B cell (primary cell): ENCODE measurements around the gene CHIT1. TPM values are rescaled to one million over a fixed set of nuclear protein-coding genes. Genes with fewer than 3 reads are reported as not detected.

Experiments
- ATAC-seq: fragments of 200-7000 bp; cut with Tn5 transposase; one replicate; pipeline ENCODE4 v1.10.0; 2021; ENCODE audit warnings: low read depth, mild to moderate bottlenecking, moderate number of reproducible peaks, moderate library complexity
- CTCF ChIA-PET: fragments of 350-600 bp; sonication (Branson Sonifier 250); formaldehyde crosslinking; loops from one replicate; lab custom pipeline; 2021; ENCODE audit warnings: antibody characterized with exemption, inconsistent platforms; lab: Charles Lee
- POLR2A ChIA-PET: fragments of 350-600 bp; sonication (Branson Sonifier 250); formaldehyde crosslinking; loops from one replicate; lab custom pipeline; 2021; ENCODE audit warnings: antibody characterized with exemption; lab: Charles Lee
- DNase-seq: peaks from one replicate; pipeline ENCODE4 v3.0.0; 2013
- H2AFZ ChIP-seq: 2 replicates; pipeline ENCODE4 v1.6.1; 2012; ENCODE audit warnings: mild to moderate bottlenecking, low read depth, low read length; ENCODE audit not compliant: insufficient read depth, poor library complexity, severe bottlenecking
- H3K27ac ChIP-seq, 2 donors: 1 replicate in 1 of 2; 2 replicates in 1 of 2; pipeline ENCODE4 v1.5.1; 2012 to 2013; ENCODE audit warnings: low read length in 2 of 2, mild to moderate bottlenecking in 2 of 2, moderate library complexity in 1 of 2
- H3K27me3 ChIP-seq, 4 experiments: fragments of 200-600 bp in 1 of 4; sonication (generic) in 1 of 4; replicated peaks in 1 of 4; 1 replicate in 2 of 4; 2 replicates in 2 of 4; pipeline versions ENCODE4 v1.6.1 to v1.7.0; 2013 to 2016; ENCODE audit warnings: low read length in 3 of 4, mild to moderate bottlenecking in 2 of 4, mixed read lengths in 1 of 4, moderate library complexity in 1 of 4; ENCODE audit not compliant: insufficient read depth in 4 of 4, control insufficient read depth in 3 of 4; ENCODE audit errors: control extremely low read depth in 1 of 4
- H3K36me3 ChIP-seq, 2 experiments: replicated peaks in 1 of 2; 1 replicate in 1 of 2; 2 replicates in 1 of 2; pipeline versions ENCODE4 v1.6.1 to v1.7.1; 2013; ENCODE audit warnings: low read length in 1 of 2; ENCODE audit not compliant: insufficient read depth in 2 of 2, control insufficient read depth in 1 of 2; ENCODE audit errors: control extremely low read depth in 1 of 2, extremely low read depth in 1 of 2
- H3K4me1 ChIP-seq, 2 donors: fragments of 200-600 bp in 1 of 2; sonication (generic) in 1 of 2; 1 replicate in 1 of 2; 2 replicates in 1 of 2; pipeline versions ENCODE4 v1.5.1 to v1.6.1; 2013 to 2017; ENCODE audit warnings: low read length in 2 of 2; ENCODE audit not compliant: control insufficient read depth in 2 of 2, insufficient read depth in 2 of 2
- H3K4me2 ChIP-seq: replicated peaks from 2 replicates; pipeline ENCODE3; 2012; ENCODE audit warnings: mild to moderate bottlenecking, low read depth, low read length; ENCODE audit not compliant: poor library complexity, severe bottlenecking
- H3K4me3 ChIP-seq, 5 experiments: fragments of 200-600 bp in 1 of 5; sonication (generic) in 1 of 5; 1 replicate in 3 of 5; 2 replicates in 2 of 5; pipeline versions ENCODE4 v1.5.1 to v1.7.0; 2011 to 2016; ENCODE audit warnings: low read length in 4 of 5, mild to moderate bottlenecking in 4 of 5, low read depth in 2 of 5, control low read depth in 1 of 5, moderate library complexity in 1 of 5; ENCODE audit not compliant: insufficient read depth in 1 of 5; ENCODE audit errors: control extremely low read depth in 1 of 5, extremely low read depth in 1 of 5
- H3K79me2 ChIP-seq: fragments of 200-600 bp; sonication (generic); one replicate; pipeline ENCODE4 v1.6.0; 2016; ENCODE audit warnings: low read length; ENCODE audit not compliant: control insufficient read depth, insufficient read depth
- H3K9ac ChIP-seq: fragments of 200-600 bp; sonication (generic); 2 replicates; pipeline ENCODE4 v1.6.1; 2017; ENCODE audit warnings: mild to moderate bottlenecking, low read length, moderate library complexity
- H3K9me3 ChIP-seq, 3 donors: one replicate each; pipeline versions ENCODE4 v1.6.1 to v1.7.1; 2013; ENCODE audit warnings: low read length in 2 of 3; ENCODE audit not compliant: control insufficient read depth in 2 of 3, insufficient read depth in 1 of 3; ENCODE audit errors: control extremely low read depth in 1 of 3
- H4K20me1 ChIP-seq: 2 replicates; pipeline ENCODE4 v1.6.0; 2012; ENCODE audit warnings: mild to moderate bottlenecking, low read length; ENCODE audit not compliant: insufficient read depth, control insufficient read depth, poor library complexity, severe bottlenecking
- H3K27ac Mint-ChIP-seq: one replicate; pipeline ENCODE4 v1.8.0; 2021; ENCODE audit warnings: mixed read lengths
- H3K27me3 Mint-ChIP-seq: one replicate; pipeline ENCODE4 v1.8.0; 2021; ENCODE audit warnings: mixed read lengths
- H3K4me1 Mint-ChIP-seq: one replicate; pipeline ENCODE4 v1.8.0; 2021; ENCODE audit warnings: mixed read lengths
- H3K4me3 Mint-ChIP-seq: one replicate; pipeline ENCODE4 v1.8.0; 2021; ENCODE audit warnings: mixed read lengths
- H3K9me3 Mint-ChIP-seq: one replicate; pipeline ENCODE4 v1.8.0; 2022; ENCODE audit warnings: mixed read lengths; ENCODE audit not compliant: insufficient read depth
- CTCF ChIP-seq: fragments of 200-600 bp; IDR thresholded peaks from one replicate; pipeline ENCODE4 v1.8.0; 2022; ENCODE audit warnings: antibody characterized with exemption, mild to moderate bottlenecking
- EZH2 ChIP-seq: IDR thresholded peaks from 2 replicates; pipeline ENCODE4 v1.6.1; 2012; ENCODE audit warnings: borderline replicate concordance, low read depth, mild to moderate bottlenecking, moderate library complexity, low read length; ENCODE audit not compliant: insufficient read depth, poor library complexity, severe bottlenecking
- WGBS: methylation state at CpG from one replicate; pipeline ENCODE4 v1.1.5; 2013; ENCODE audit warnings: missing lambda C conversion rate; ENCODE audit not compliant: insufficient coverage; 5-methylcytosine and 5-hydroxymethylcytosine counted together
- intact Hi-C: fragments of 100-400 bp; cut with micrococcal nuclease; formaldehyde crosslinking; loops from one replicate; pipeline ENCODE4 v1.10.0; 2022
- polyA plus RNA-seq: library from polyadenylated mRNA; depleted of rRNA; stranded (reverse); fragments of >200 nt; gene quantifications from 2 replicates; pipeline ENCODE4 v1.2.3, GENCODE V29; 2012
- total RNA-seq, 2 donors: library from RNA; stranded (reverse); fragments of 120-200 nt in 1 of 2; gene quantifications; 1 replicate in 1 of 2; 2 replicates in 1 of 2; pipeline versions ENCODE4 v1.2.3 to v1.2.4, GENCODE V29; 2013 to 2022

The CHIT1 gene
- total and polyA plus RNA-seq, 2 donors (not counting 1 experiment from before 2014, with no cell fraction given), result 2.0 to 8.2 TPM

- no peak for ATAC-seq
- Histone ChIP-seq H3K4me2 (no peak overlapping the region), H3K79me2 (no peaks in the 10 kb centered on the region), H3K4me1 (no peaks in the 10 kb centered on the region), H2AFZ (no peak overlapping the region), H3K9me3 (no peaks in the 10 kb centered on the region), H3K9ac (no peak overlapping the region), H3K27ac (no peak overlapping the region), H3K36me3 (no peaks in the 10 kb centered on the region), H3K27me3 (peaks cover 0 to 5% (median 0%) of the 10 kb centered on the region in 4 experiments), H3K4me3 (no peak overlapping the region), H4K20me1 (no peaks in the 10 kb centered on the region)
- CTCF ChIA-PET, result no interaction called here
- intact Hi-C loops, result no loop called here
- Mint-ChIP-seq H3K4me3 (no peak overlapping the region), H3K27ac (no peak overlapping the region), H3K9me3 (no peaks in the 10 kb centered on the region), H3K4me1 (no peaks in the 10 kb centered on the region), H3K27me3 (peaks cover 16% of the 10 kb centered on the region)
- 100% methylated on average over 1 of the region's 4 CpGs for WGBS
- no peak for DNase-seq
- POLR2A ChIA-PET, result no interaction called here
- TF ChIP-seq EZH2 (no peak), CTCF (no peak)
Observed at GRCh38 chr1:203184467-203184866, 45.0 kb downstream of the CHIT1 start.

GRCh38 chr1:203183828-203184227, 45.6 kb downstream of the CHIT1 start:
- Histone ChIP-seq H3K4me3 (no peak overlapping the region), H3K4me1 (no peaks in the 10 kb centered on the region), H3K9me3 (no peaks in the 10 kb centered on the region), H3K79me2 (no peaks in the 10 kb centered on the region), H3K9ac (no peak overlapping the region), H4K20me1 (no peaks in the 10 kb centered on the region), H3K27ac (no peak overlapping the region), H3K27me3 (peaks cover 0 to 5% (median 0%) of the 10 kb centered on the region in 4 experiments), H2AFZ (no peak overlapping the region), H3K4me2 (no peak overlapping the region), H3K36me3 (no peaks in the 10 kb centered on the region)
- no peak overlapping the region for H3K4me3 Mint-ChIP-seq
- no peaks in the 10 kb centered on the region for H3K9me3 Mint-ChIP-seq
- H3K27ac Mint-ChIP-seq, result no peak overlapping the region
- ChIA-PET POLR2A (no interaction called here), CTCF (no interaction called here)
- DNase-seq, result no peak
- peaks cover 14% of the 10 kb centered on the region for H3K27me3 Mint-ChIP-seq
- 89% methylated on average over 1 of the region's 2 CpGs for WGBS
- no peak for TF ChIP-seq CTCF
- intact Hi-C loops, result no loop called here
- ATAC-seq, result no peak
- H3K4me1 Mint-ChIP-seq, result no peaks in the 10 kb centered on the region
